Measurements from ENCODE around the gene C10orf105. TPM values are rescaled to one million over a fixed set of nuclear protein-coding genes. Genes with fewer than 3 reads are reported as not detected.

Gene C10orf105
- total and polyA plus RNA-seq, 12 donors: 0.03 to 0.16 (median 0.07) TPM; not detected in 5

DNA sequence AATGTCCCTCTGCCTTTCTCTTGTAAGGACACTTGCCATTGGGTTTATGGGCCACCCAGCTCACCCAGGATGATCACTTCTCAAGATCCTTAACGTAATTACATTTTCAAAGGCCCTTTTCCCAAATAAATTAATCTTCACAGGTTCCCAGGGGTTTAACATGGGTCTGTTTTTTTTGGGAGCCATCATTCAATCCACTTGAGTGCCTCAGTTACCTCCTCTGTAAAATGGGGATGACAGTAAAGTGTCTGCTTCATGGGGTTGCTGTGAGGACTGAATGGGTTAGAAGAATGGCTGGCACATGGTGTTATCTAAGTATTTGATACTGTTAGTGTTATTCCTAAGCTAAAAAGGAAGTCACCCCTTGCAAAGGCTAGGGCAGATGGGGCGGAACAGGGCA lies 7.4 kb downstream of the C10orf105 start:
- Histone ChIP-seq H3K27ac (peak overlapping the region in 9 of 10 donors; percentile 85 to 92 (median 89)), H3K4me3 (no peak overlapping the region), H3K36me3 (no peaks in the 10 kb centered on the region), H3K4me1 (peaks cover 21 to 67% (median 58%) of the 10 kb centered on the region in 9 donors), H3K9me3 (no peaks in the 10 kb centered on the region), H3K27me3 (no peaks in the 10 kb centered on the region)
- TF ChIP-seq, protein P1, sequence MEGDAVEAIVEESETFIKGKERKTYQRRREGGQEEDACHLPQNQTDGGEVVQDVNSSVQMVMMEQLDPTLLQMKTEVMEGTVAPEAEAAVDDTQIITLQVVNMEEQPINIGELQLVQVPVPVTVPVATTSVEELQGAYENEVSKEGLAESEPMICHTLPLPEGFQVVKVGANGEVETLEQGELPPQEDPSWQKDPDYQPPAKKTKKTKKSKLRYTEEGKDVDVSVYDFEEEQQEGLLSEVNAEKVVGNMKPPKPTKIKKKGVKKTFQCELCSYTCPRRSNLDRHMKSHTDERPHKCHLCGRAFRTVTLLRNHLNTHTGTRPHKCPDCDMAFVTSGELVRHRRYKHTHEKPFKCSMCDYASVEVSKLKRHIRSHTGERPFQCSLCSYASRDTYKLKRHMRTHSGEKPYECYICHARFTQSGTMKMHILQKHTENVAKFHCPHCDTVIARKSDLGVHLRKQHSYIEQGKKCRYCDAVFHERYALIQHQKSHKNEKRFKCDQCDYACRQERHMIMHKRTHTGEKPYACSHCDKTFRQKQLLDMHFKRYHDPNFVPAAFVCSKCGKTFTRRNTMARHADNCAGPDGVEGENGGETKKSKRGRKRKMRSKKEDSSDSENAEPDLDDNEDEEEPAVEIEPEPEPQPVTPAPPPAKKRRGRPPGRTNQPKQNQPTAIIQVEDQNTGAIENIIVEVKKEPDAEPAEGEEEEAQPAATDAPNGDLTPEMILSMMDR (IDR thresholded peaks at IDR 0.05): no peak
- WGBS, 2 donors: 89 to 95% methylated on average over 2 of the region's 2 CpGs
- no peak for DNase-seq
- no peak for ATAC-seq
- intact Hi-C loops (cut with DNase I): loop anchor here in 6 of 10 donors (2.0 to 10.0 kb wide), 4 partner anchors 60 to 183 kb away; partner anchors contain the start of gene VSIR (in 6 of the 6)

DNA sequence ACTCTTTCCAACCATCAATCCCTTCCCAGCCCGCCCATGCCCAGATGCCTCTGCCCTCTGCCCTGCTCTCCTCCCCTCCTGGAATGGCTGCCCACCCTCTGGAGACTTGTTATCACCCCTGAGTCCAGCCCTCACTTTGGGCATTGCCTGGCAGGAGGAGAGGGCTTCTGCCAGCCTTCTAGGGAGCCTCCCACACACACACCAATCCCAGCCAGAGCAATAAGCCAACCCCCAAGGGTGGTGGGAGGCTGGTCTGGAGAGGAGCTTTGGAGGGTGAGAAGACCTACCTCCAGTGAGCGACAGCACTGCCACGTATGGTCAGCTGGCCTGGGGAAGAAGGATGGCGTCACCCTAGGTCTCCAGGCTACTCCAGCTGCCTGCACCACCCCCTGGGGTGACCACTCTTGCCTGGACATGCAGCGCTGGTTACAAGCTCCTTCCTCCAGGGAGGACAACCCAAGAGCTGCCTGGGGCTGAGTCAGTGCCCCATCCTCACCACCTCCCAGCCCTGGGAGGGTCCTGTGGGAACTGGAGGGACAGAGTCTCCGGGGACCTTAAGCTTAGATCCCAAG lies 8.4 kb downstream of the C10orf105 start:
- TF ChIP-seq, protein P1 (IDR thresholded peaks at IDR 0.05): no peak
- intact Hi-C loops (cut with DNase I): loop anchor here in 5 of 10 donors (5.0 to 10.0 kb wide), 3 partner anchors 61 to 184 kb away; partner anchors contain the start of gene VSIR (in 5 of the 5)
- WGBS, 2 donors: 88 to 94% methylated on average over 6 of the region's 6 CpGs
- Histone ChIP-seq H3K27ac (peak overlapping the region in 5 of 10 donors; percentile 85 to 90 (median 90)), H3K36me3 (no peaks in the 10 kb centered on the region), H3K4me1 (peaks cover 21 to 61% (median 48%) of the 10 kb centered on the region in 9 donors), H3K27me3 (no peaks in the 10 kb centered on the region), H3K9me3 (no peaks in the 10 kb centered on the region), H3K4me3 (no peak overlapping the region)
- ATAC-seq (no peak), DNase-seq (no peak)

DNA sequence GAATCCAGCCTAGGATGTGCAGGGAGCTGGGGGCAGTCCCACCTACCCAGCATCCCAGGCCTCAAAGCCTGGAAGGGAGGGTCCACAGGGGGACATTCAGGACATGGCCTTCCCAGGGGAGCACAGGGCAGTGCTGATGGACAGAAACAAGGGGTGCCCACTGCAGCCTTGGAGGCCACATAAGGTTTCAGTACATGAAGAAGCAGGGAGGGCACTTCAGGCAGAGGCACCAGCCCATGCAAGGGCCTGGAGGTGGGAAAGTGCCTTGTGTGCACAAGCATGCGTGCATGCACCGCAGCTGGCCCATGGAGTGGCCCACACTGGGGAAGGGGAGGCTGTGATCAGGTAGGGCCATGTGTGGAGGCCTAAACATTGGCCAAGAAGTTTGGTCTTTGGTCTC lies 9.1 kb downstream of the C10orf105 start:
- H3K27me3 ChIP-seq: no peaks in the 10 kb centered on the region
- intact Hi-C loops (cut with DNase I): loop anchor here in 5 of 10 donors (5.0 to 10.0 kb wide), 3 partner anchors 62 to 184 kb away; partner anchors contain the start of gene VSIR (in 5 of the 5)
- no peak for DNase-seq
- ATAC-seq: no peak
- 98 to 100% methylated on average over 2 of the region's 2 CpGs for WGBS, 2 donors
- peak overlapping the region in 1 of 10 donors; percentile 90 for H3K27ac ChIP-seq
- H3K4me1 ChIP-seq: peaks cover 21 to 55% (median 44%) of the 10 kb centered on the region in 9 donors
- no peaks in the 10 kb centered on the region for H3K9me3 ChIP-seq
- TF ChIP-seq, protein P1 (IDR thresholded peaks at IDR 0.05): no peak
- no peak overlapping the region for H3K4me3 ChIP-seq
- H3K36me3 ChIP-seq: no peaks in the 10 kb centered on the region

DNA sequence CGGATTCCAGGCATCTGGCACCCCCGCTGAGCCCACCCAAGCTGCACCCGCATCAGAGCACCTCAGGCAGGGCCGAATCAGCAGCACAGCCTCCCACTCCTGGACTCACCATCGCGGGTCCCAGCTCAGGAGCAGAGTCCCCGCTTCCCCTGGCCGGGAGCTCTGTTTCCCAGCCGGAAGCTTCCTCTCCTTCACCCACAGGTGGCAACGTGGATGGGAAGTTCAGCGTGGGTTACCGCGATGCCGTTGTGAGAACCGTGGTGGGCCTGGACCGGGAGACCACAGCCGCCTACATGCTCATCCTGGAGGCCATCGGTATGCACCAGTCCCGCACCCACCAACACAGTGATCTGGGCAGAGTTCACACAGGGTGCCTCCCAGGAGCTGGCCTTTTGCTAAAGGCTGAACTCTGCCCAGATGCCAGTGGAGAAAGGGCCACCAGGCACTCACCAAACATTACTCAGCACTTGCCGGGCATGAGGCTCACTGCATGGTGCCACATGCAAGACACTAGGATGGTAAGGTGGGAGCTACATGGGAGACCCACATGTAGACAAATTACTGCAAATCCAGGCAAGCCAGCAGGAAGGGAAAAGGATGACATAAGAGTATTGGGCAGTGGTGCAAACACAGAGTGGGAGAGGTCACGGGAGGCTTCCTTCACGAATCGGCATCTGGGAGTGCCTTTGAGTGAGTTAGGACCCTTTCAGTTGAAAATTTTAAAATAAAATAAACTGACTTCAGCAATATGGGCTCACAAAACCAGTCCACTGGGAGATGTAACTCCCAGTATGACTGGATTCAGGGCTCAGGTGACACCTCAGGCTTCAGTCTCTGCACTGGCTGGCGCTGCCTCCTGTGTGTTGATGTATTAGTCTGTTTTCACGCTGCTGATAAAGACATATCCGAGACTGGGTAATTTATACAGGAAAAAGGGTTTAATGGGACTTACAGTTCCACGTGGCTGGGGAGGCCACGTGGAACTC lies 10.4 kb downstream of the C10orf105 start:
- intact Hi-C loops (cut with DNase I): loop anchor here (2.0 to 10.0 kb wide), 8 partner anchors 312 to 397 kb away; partner anchors contain the start of genes SLC29A3 (in 8 of the 10) and CDH23 (in 4 of the 10)
- Histone ChIP-seq H3K4me1 (peaks cover 12 to 42% (median 37%) of the 10 kb centered on the region in 9 donors), H3K27me3 (no peaks in the 10 kb centered on the region), H3K9me3 (no peaks in the 10 kb centered on the region), H3K27ac (no peak overlapping the region), H3K4me3 (no peak overlapping the region), H3K36me3 (no peaks in the 10 kb centered on the region)
- TF ChIP-seq, protein P1 (IDR thresholded peaks at IDR 0.05): no peak
- no peak for DNase-seq
- no peak for ATAC-seq
- WGBS, 2 donors: 75 to 79% methylated on average over 28 of the region's 28 CpGs

Data from heart right ventricle (tissue), 16 donors.